ENCODE results near the gene LGALS3BP.

DNA sequence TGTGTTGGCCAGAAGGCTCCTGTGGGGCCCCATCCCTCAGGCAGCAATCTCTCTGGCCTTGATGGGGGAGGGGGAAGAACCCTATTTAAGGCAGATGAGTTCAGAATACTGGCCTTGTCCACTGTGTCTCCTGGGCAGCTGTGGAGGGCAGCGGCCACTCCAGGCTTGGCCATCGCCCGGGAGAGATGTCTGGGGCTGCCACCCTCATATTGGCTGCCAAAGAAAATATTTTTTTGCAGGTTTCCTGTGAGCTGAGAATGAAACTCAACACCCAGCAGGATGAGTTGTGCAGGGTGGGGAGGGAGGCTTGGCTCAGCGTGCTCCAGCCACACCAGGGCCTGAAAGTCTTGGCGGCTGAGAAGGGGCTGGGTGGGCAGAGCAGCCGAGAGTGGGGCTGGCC is 40.1 kb downstream of the LGALS3BP start:
- TF ChIP-seq POLR2AphosphoS5 (IDR thresholded peaks at IDR 0.05; ENCODE audit: low read depth, low read length), result no peak
- TF ChIP-seq POLR2A (IDR thresholded peaks at IDR 0.05; ENCODE audit: low read depth, low read length), result no peak
- no peak for TF ChIP-seq TAF1 (IDR thresholded peaks at IDR 0.05; ENCODE audit: borderline replicate concordance, low read depth, low read length)
